ENCODE measurements around the gene LRRC47.
"Not testable (repeated sequence)": the region's sequence is repeated elsewhere in the genome, so short reads cannot be mapped to it uniquely, and the experiment has no call there.

LRRC47 gene

DNA sequence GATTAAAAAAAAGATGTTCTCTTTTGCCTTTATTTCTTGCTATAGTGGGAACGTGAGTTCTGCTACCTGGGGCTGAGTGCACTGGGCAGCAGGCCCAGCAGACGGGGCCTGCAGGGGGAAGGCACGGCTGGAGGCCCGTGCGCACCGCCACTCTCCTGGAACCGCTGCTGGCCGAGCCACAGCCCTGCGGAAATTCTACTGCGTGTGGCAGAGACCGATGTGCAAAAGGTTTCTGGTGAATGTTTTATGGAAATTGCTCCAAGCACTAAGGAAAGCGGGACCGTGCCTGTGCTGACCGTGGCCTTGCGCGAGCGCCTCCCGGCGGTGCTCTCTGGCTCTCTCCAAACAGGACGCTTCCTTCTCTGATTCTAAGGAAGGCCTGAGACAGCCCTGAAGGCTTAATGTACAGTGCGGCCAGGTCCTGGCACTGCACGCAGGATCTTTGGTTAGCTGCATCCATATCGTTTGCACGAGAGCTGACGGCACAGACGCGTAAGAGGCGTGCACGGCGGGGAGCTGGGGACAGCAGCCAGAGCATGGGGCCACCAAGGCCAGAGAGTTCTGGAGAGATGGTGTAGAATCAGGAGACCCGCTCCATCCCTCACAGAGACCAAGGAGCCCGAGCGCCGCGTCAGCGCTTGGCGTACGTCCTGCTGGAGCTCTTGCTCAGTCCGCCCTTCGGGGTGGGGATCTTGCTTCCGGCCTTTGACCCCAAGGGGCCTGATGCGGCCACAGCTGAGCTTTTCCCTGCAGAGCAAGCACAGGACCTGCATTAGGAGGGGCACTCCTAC, 18.7 kb upstream of the LRRC47 start:
- DNase-seq (ENCODE audit: low spot score): no peak

DNA sequence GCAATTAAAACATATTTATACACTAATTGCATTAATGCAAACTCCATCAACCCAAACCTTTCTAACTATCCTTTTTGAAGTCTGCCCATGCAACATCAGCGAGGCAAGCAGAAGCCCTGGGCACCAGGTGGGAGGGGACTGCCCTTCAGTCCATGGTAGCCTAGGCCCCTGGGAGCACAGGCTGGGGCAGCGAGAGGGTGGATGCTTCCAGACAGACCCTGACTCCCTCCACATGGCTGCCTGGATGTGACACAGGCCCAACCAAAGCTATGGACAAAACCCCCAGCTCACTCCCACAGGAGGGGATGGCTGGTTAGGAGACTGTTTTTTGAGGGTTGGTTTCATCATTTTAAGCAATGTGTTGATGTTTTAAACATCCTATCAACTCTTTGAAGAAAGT, 17.8 kb upstream of the LRRC47 start:
- DNase-seq (ENCODE audit: low spot score): no peak

DNA sequence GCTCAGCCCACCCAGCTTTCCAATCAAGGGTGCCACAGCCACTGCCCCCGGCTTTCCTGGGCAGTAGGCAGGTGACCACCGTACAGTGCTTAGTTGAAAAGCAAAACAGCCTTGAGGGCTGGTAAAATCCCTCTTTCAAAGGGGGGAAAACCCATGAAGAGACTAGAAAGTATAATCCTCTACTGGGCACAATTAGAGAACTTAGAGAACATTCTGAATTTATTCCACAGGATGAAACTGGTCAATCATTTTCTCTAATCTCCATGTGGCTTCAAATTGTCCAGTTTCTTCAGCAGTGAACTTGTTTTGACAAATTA, 15.3 kb upstream of the LRRC47 start:
- DNase-seq (ENCODE audit: low spot score): no peak

DNA sequence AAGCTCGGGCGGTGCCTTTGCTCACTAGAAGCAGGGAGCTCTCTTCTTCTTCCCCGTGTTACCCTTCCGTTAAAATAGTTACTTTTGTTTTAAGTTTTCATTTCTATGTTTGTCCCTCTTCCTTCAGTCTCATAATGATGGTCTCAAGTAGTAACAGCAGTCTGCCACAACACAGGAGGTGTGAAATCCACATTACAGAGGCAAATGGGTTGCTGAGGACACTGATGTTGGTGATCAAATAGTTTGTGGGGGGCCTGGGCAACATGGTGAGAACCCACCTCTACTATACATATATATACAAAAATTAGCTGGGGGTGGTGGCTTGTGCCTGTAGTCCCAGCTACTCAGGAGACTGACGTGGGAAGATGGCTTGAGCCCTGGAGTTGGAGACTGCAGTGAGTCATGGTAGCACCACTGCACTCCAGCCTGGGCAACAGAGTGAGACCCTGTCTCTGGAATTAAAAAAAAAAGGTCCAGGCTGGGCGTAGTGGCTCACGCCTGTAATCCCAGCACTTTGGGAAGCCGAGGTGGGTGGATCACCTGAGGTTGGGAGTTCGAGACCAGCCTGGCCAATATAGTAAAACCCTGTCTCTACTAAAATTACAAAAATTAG, 14.0 kb upstream of the LRRC47 start:
- DNase-seq (ENCODE audit: low spot score): not testable (repeated sequence)

DNA sequence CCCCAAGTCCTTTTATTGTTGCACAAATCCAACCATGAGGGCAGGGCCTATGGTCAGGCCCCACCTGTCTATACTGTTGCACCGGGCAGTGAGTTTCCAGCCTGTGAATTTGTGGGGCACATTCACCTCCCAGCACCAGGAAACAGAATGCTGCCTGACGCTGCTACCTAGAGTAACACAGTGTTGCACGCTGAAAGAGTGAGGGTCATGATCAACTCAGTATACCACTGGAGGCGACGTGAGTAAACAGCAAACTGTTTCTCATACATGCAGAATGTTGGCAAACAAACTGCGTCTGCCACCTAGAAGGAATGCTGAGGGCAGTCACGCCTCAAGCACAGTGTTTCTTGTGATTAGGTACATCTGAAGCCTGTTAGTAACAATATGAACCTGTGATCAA, 13.4 kb upstream of the LRRC47 start:
- DNase-seq (ENCODE audit: low spot score): no peak

DNA sequence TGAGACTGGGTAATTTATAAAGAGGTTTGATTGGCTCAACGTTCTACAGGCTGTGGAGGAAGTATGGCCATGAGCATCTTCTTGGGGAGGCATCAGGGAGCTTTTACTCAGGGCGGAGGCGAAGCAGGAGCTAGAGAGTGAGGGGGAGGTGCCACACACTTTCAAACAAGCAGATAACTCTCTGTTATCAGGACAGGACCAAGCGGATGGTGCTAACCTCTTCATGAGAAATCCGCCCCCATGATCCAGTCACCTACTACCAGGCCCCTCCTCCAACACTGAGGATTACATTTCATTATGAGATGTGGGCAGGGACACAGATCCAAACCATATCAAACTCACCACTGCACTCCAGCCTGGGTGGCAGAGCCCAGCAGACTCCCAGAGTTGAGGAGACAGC, 11.5 kb upstream of the LRRC47 start:
- no peak for DNase-seq (ENCODE audit: low spot score)

DNA sequence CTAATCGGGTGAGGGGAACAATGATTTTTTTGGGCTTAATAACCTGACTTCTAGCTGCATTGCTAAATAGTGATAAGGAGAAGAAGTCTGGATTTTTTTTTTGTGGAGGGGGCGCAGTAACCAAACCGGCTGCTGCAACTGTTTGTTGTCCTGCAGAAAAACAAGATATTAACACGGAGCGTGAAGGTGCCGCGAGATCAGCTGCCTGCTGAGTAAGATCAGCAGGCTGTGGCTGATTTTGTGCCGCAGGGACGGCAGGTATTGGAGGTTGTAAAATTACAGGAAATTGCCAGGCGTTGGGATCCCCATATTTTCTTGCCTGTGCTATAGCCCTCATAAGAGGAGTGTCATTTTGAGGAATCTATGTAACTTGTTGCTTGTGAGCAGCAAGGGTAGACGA, 8.7 kb upstream of the LRRC47 start:
- DNase-seq (ENCODE audit: low spot score): no peak

DNA sequence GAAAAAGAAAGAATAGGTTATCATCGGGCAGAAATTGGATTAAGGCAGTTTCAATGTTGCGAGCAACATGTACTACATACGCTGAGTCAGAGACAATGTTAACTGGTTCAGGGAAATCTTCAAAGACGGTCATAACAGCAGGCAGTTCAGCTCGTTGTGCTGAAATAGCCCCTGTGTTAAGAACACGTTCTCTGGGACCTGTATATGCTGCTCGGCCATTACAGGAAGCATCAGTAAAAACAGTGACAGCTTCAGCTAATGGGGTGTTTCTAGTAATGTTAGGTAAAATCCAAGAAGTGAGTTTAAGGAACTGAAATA, 8.3 kb upstream of the LRRC47 start:
- DNase-seq (ENCODE audit: low spot score): not testable (repeated sequence)

DNA sequence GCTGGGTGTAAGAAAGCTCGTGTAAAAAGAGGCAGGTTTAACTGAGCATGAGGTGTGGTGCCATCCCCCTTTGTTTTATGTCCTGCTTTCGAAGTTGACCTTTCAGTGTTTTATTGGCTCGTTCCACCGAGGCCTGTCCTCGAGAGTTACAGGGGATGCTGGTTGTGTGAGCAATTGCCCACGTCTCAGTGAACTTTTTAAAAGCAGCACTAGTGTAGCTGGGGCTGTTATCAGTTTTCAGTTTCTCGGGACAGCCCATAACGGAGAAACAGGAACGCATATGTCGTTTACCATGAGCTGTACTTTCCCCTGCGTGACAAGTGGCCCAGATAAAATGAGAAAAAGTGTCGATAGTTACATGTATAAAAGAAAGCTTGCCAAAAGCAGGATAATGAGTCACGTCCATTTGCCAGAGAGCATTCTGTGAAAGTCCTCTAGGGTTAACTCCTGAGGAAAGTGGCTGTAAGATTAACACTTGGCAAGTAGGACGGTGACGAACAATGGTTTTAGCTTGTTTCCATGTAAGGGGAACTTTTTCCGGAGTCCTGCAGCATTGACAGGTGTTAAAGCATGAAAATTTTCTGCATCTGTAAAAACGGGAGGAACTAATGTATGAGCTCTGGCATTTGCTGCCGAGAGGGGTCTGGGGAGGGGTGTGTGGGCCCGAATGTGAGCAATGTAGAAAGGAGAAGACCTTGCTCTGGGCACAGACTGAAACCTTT, 7.8 kb upstream of the LRRC47 start:
- DNase-seq (ENCODE audit: low spot score): no peak

DNA sequence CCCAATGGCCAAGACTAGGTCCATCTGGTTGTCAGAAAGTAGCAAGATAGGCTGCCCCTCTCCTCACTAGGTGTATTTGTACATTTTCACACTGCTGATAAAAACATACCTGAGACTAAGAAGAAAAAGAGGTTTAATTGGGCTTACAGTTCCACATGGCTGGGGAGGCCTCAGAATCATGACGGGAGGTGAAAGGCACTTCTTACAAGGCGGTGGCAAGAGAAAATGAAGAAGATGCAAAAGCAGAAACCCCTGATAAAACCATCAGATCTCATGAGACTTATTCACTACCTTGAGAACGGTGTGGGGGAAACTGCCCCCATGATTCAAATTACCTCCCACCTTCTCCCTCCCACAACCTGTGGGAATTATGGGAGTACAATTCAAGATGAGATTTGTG, 4.5 kb upstream of the LRRC47 start:
- DNase-seq (ENCODE audit: low spot score): not testable (repeated sequence)

DNA sequence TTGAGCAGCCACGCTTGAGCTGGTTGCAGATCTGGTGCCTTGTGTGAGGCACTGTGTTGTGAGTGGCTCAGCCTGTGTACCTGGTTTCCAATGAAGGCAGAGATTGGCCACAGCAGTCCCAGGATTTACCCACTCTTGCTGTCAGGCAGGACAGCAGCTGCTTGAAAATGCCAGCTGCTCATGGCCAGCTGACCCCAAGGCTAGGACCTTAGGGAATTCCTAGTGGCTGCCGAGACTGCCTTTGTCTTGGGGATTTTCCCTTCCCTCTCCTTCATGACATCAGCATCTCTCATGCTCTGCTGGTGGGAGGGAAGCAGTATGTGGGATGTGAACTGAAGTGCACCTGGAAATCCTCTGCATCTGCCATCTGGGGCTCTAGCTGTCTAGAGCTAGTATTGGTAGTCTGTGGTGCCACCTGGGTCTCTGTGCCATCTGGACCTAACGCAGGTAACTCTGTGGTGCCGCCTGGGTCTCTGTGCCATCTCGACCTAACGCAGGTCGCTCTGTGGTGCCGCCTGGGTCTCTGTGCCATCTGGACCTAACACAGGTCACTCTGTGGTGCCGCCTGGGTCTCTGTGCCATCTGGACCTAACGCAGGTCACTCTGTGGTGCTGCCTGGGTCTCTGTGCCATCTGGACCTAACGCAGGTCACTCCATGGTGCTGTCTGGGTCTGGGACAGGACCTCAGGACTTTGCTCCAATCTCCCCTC, 3.8 kb upstream of the LRRC47 start:
- no peak for DNase-seq (ENCODE audit: low spot score)

DNA sequence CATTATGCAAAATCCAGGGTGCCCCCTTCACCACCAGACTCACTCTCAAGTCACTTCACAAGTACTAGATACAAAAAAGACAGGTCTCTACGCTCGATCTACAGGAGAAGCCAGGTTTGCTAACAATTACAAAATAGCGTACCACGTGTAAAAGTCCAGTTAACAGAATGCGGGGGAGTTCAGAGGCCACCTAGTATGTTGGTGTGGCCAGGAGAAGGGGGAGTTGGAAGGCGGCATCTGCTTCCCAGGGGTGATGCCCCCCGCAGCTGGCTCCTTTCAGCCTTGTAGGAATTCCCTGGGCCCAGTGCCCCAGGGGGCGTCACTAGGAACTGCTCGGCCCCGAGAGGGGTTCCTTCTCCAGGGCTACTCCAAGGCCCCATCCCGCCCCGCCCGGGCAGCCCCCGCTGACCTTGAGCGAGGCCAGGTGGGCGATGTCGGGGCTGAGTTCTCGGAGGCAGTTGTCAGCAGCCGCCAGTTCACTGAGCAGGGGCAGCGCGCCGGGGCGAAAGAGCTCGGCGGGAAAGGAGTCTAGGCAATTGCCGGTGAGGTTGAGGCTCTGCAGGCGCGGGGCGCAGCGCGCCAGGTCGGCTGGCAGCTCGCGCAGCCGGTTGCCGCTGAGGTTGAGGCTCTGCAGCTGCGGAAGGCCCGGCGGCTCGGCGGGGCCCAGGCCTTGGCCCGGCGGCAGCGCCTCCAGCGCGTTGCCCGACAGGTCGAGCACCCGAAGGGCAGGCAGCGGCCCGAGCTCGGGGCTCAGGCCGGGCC, 664 bp downstream of the LRRC47 start:
- no peak for DNase-seq (ENCODE audit: low spot score)

DNA sequence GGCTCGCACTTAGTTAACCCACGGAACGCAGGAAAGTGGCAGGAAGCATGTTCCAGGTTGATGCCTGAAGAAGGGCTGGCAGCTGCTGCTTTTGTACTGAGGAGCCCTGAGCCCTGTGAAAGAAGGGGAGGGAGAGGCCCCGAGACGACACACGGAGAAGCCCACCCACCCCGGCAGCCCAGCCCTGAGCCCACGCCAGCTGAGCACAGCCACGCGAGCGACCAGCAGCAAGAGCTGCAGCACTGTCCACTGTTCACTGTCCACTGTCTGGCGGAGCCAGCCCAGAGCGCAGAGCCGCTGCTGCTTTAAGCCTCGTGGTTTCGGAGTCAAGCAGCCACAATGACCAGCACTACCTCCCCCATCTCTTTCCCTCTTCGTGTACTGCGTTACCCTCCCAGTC, 5.3 kb downstream of the LRRC47 start:
- DNase-seq (ENCODE audit: low spot score): no peak

DNA sequence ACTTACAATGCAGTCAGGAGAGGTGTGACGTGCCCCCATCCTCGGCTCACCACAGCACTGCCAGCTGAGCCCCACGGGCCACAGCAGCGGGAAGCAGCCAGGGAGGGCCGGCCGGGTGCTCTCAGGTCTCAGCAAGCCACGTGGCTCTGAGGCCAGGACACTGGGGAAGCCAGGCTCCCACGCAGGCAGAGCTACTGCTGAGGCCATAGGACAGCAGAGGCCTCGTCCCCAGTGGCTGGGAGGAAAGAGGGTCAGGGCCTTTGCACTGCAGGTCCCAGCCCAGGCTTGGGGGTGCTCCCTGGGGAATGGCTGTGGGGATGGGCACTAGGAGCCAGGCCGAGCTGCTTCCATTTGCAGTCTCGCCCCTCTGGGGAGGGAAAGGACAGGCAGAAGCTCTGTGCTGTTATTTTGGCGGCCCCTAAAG, 5.8 kb downstream of the LRRC47 start:
- no peak for DNase-seq (ENCODE audit: low spot score)

DNA sequence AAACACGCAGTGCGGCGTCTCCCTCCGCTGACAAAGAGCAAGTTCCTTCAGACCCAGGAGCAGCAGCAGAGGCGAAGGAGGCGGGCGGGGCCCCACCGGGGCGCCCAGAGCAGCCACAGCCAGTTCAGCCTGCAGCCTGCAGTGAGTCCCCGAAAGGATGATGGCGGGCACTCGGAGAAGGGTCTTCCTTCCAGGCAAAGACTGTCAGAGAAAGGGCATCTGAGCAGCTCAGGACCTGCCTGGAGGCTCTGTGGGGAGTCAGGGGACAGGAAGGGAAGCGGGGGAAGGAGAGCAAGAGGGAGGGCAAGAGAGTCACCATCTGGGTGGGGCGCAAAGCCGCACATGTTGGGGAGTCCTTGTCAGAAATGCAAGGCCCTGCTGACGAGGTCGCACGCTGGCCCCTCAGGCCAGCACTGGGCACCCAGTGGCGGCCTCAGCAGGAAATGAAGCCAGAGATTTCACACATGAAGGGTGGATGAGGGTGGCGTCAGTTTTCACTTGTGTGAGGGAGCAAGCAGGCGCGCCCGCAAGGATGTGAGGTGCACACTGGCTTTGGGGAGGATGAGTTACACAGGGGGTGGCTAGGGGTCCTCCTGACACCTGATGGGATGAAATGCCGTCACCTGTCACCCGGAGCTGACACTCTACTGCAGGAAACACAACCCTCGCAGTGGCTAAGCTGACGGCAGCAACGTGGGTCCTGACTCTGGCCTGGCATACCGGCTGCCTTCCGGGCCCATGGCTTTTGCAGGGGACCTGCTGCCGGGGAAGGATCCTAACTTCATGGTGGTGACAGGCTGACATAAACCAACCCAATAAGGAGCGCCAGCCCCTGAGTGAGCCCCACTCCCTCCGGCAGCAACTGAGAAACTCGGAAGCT, 6.6 kb downstream of the LRRC47 start:
- DNase-seq (ENCODE audit: low spot score): no peak

DNA sequence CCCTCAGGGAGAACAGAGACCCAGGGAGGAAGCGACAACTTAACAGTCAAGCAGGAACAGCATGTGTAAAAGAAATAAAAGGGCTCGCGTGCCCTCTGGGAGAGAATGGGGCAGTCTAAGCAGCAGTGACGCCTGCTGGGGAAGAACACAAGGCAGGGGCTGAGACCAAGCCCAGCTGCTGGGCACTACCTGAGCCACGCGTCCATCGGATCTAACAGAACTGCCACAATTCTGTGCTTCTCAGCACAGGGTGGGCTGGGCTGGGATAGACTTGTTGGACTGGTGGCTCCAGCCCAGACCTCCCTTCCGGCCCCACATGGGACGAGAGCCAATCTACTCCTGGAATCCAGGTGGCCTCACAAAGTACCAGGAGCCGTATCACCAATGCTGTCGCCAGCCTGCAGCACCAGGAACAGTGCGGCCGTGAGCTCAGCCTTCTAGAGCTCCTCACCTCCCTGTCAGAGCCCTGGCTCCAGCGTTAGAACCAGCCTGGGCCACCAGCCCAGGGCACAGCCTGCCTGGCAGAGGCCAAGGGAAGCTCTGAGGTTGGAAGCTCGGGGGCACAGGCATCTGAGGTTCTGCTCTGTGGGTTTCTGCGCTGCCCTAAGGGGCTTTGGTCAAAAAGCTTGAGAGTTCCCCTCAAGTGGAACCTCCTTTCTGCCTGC, 7.4 kb downstream of the LRRC47 start:
- no peak for DNase-seq (ENCODE audit: low spot score)

DNA sequence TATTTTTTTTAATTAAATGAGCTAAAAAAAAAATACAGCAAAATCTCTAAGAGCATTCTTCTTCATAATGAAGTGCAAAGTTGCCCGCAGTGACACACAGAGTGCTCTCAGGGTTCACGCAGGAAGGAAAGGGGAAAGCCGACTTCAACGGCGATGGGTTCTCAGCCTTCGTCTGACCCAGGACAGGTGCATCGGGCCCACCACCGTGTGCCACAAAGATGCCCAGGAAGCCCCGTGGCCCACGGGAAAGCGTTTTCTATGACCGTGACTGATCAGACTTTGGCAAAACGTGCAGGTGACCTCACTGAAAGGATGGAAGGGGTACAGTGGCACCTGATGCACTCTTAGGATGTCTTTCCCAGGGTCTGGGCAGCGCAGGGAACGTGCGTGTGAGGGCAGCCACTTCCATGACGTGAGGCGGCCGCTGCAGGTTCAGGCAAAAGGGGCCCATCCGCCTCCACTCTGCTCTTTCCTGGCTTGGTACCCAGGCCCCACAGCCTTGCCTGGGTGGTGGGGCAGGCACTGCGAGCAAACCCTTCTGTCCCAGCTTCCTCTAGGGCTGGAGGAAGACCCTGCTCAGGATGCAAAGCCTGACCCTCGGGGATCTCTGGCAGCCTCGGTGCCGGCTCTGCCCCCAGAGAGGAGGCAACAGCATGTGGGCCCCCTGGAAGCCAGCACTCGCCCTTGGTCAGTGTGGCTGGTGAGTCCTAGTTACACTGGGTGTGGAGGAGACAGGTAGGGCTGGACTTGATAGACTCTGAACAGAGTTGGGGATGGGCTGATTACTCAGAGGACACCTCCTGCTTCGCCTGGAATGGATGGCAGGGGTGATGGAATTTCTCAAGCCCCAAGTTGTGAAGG, 8.3 kb downstream of the LRRC47 start:
- no peak for DNase-seq (ENCODE audit: low spot score)

DNA sequence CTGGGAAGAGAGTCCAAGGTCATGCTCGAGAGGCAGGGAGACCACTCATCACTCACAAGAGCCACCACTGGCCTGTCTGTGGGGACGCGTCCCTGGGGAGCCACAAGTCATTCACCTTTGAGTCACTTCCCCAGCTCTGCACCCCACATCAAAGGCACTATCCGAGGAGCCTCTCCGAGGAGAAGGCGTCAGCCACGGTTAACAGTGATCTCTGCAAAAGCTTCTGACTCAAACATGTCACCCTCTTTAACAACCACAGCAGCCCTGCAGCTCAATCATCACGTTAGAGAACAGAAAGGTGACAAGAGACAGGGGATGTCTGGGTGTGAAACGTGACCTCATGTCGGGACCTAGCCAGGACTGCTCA, 9.0 kb downstream of the LRRC47 start:
- DNase-seq (ENCODE audit: low spot score): no peak

DNA sequence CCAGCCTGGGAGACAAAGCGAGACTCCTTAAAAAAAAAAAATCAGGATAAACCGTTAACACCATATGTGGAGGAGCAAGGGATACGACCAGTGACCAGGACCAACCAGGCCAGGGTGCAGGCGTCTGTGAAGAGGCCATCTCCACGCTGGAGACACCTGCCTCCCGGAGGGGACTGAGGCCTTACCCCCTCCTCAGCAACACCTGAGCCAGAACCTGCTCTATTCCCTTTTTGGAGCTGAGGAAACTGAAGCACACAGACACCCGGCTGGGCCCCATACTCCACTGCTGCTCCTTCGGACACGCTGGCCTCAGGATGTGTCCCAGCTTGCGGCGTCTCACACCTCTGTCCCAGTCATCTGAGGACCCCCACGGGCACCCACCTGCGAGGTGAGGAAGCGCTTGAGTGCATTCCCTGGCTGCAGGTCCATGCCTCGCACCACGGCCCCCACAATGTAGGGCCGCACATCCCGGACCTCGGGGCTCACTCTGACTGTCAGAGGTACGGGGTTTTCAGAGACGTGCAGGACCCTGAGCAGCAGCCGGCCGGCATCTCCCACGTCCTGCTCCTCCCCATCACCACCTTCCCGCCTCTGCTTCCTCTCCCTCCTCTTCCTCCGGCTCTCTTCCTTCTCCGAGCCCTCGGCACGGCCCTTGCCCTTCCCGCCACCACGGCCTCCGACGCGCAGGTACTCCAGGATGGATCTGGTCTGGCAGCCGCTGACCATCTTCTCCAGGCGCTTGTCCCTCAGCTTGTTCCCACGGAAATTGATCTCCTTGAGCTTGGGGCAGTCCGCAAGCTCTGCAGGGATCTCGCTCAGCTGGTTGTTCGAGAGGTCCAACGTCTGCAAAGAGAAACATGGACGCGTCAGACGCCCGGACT, 9.6 kb downstream of the LRRC47 start:
- DNase-seq (ENCODE audit: low spot score): no peak
